ENCODE results near the gene ANKMY2.

Gene ANKMY2

DNA sequence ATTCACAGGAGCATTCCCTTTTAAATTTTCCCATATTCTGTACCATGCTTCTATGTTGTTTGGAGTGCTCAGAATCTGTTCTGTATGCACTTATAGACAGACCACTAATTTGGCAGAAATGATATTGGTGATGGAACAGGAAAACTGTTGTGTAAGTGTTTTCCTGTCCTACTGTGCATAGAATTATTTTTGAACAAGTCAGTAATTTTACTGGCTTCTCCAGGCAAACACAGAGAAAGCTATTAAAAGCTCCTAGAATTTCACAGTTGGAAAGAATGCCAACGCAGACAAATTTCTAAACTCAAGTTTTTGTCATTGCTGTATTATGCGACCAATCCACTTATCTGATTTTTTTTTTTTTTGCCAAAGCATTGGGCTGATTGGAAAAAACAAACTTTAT lies 55.7 kb downstream of the ANKMY2 start:
- Histone ChIP-seq H3K27me3 (ENCODE audit: control insufficient read depth in 1 of 2, insufficient read depth in 2 of 2, low read length in 2 of 2) (no peaks in the 10 kb centered on the region), H3K36me3 (ENCODE audit: insufficient read depth, low read length) (no peaks in the 10 kb centered on the region), H3K4me3 (ENCODE audit: low read depth in 1 of 2, low read length in 2 of 2) (no peak overlapping the region), H3K4me1 (ENCODE audit: insufficient read depth, low read length) (no peaks in the 10 kb centered on the region), H3K27ac (ENCODE audit: low read depth, low read length) (no peak overlapping the region), H3K9ac (ENCODE audit: low read length) (no peak overlapping the region), H3K9me3 (ENCODE audit: low read length) (no peaks in the 10 kb centered on the region)

- no peak overlapping the region for H3K4me3 ChIP-seq (ENCODE audit: low read depth in 1 of 2, low read length in 2 of 2)
- no peaks in the 10 kb centered on the region for H3K27me3 ChIP-seq (ENCODE audit: control insufficient read depth in 1 of 2, insufficient read depth in 2 of 2, low read length in 2 of 2)
- H3K4me1 ChIP-seq (ENCODE audit: insufficient read depth, low read length) = no peaks in the 10 kb centered on the region
- H3K36me3 ChIP-seq (ENCODE audit: insufficient read depth, low read length) = no peaks in the 10 kb centered on the region
- no peak overlapping the region for H3K9ac ChIP-seq (ENCODE audit: low read length)
- no peaks in the 10 kb centered on the region for H3K9me3 ChIP-seq (ENCODE audit: low read length)
- no peak overlapping the region for H3K27ac ChIP-seq (ENCODE audit: low read depth, low read length)
Measured at GRCh38 chr7:16587790-16588189, 57.8 kb downstream of the ANKMY2 start.

GRCh38 chr7:16587129-16587528 lies 58.4 kb downstream of the ANKMY2 start:
- no peaks in the 10 kb centered on the region for H3K4me1 ChIP-seq (ENCODE audit: insufficient read depth, low read length)
- no peaks in the 10 kb centered on the region for H3K9me3 ChIP-seq (ENCODE audit: low read length)
- H3K9ac ChIP-seq (ENCODE audit: low read length) = no peak overlapping the region
- no peaks in the 10 kb centered on the region for H3K27me3 ChIP-seq (ENCODE audit: control insufficient read depth in 1 of 2, insufficient read depth in 2 of 2, low read length in 2 of 2)
- H3K27ac ChIP-seq (ENCODE audit: low read depth, low read length) = no peak overlapping the region
- no peak overlapping the region for H3K4me3 ChIP-seq (ENCODE audit: low read depth in 1 of 2, low read length in 2 of 2)
- H3K36me3 ChIP-seq (ENCODE audit: insufficient read depth, low read length) = no peaks in the 10 kb centered on the region

DNA sequence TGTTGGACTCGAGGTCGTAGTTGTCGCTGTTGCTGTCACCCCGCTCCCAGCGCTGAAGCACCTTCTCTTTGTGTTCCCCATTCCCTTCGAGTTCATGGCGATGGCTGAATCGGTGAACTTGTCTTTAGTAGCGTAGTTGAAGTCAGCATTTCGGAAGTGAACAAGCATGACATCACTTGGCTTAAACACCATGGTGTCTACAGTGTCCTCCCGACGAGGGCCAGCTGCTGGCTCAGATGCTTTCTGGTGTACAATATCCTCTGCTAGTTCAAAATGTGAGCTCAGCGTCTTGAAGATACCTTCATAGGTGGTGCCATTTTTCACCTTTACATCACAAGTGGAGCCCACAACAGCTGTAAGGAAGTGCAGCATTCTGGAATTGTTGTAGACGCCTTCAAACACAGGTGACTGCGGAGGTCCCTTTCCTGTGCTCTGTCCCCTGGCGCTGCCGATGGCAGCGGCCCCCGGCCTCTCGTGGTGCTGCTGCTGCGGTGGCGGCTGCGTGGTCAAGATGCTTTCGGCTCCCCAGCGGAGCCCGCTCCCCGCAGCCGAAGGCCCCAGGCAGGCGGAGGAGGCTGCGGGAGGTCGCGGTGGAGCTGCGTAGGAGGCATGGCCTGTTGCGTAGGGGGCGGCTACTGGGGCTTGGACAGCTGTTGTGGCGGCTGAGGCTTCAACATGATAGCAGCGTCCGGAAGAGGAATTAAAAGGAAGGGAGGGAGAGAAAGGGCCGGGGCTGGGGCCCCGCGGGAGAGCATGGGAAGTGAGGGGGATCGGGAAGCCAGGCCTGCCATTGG lies 59.3 kb downstream of the ANKMY2 start:
- Histone ChIP-seq H3K27me3 (ENCODE audit: control insufficient read depth in 1 of 2, insufficient read depth in 2 of 2, low read length in 2 of 2) (no peaks in the 10 kb centered on the region), H3K27ac (ENCODE audit: low read depth, low read length) (no peak overlapping the region), H3K9me3 (ENCODE audit: low read length) (no peaks in the 10 kb centered on the region), H3K36me3 (ENCODE audit: insufficient read depth, low read length) (no peaks in the 10 kb centered on the region), H3K4me1 (ENCODE audit: insufficient read depth, low read length) (no peaks in the 10 kb centered on the region), H3K4me3 (ENCODE audit: low read depth in 1 of 2, low read length in 2 of 2) (no peak overlapping the region), H3K9ac (ENCODE audit: low read length) (no peak overlapping the region)

GRCh38 chr7:16585540-16585939 lies 60.0 kb downstream of the ANKMY2 start:
- no peaks in the 10 kb centered on the region for H3K9me3 ChIP-seq (ENCODE audit: low read length)
- no peak overlapping the region for H3K9ac ChIP-seq (ENCODE audit: low read length)
- H3K27ac ChIP-seq (ENCODE audit: low read depth, low read length) = no peak overlapping the region
- H3K36me3 ChIP-seq (ENCODE audit: insufficient read depth, low read length) = no peaks in the 10 kb centered on the region
- no peaks in the 10 kb centered on the region for H3K27me3 ChIP-seq (ENCODE audit: control insufficient read depth in 1 of 2, insufficient read depth in 2 of 2, low read length in 2 of 2)
- H3K4me3 ChIP-seq (ENCODE audit: low read depth in 1 of 2, low read length in 2 of 2) = no peak overlapping the region
- H3K4me1 ChIP-seq (ENCODE audit: insufficient read depth, low read length) = no peaks in the 10 kb centered on the region

DNA sequence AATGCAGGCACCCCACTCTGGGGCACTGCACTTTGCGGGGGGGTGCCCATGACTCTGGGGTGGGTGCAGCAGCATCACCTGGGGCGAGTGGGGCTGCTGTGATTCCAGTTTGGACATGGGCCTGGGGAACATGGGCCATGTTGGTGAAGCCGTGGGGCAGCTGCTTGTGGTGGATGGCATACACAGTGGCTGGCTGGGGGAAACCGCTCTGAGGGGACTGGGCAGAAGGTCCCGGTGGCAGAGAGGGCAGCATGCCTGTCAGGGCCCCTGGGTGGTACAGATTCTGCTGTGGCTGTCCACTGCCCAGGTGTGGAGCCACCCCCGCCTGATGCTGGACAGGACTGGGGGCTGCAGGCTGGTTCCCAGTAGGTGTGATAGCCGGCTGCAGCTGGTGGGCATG lies 61.7 kb downstream of the ANKMY2 start:
- H3K9me3 ChIP-seq (ENCODE audit: low read length) = no peaks in the 10 kb centered on the region
- no peaks in the 10 kb centered on the region for H3K4me1 ChIP-seq (ENCODE audit: insufficient read depth, low read length)
- H3K36me3 ChIP-seq (ENCODE audit: insufficient read depth, low read length) = no peaks in the 10 kb centered on the region
- no peak overlapping the region for H3K4me3 ChIP-seq (ENCODE audit: low read depth in 1 of 2, low read length in 2 of 2)
- H3K27me3 ChIP-seq (ENCODE audit: control insufficient read depth in 1 of 2, insufficient read depth in 2 of 2, low read length in 2 of 2) = no peaks in the 10 kb centered on the region
- H3K27ac ChIP-seq (ENCODE audit: low read depth, low read length) = no peak overlapping the region
- no peak overlapping the region for H3K9ac ChIP-seq (ENCODE audit: low read length)

GRCh38 chr7:16581286-16581685 lies 64.3 kb downstream of the ANKMY2 start:
- no peaks in the 10 kb centered on the region for H3K36me3 ChIP-seq (ENCODE audit: insufficient read depth, low read length)
- H3K4me1 ChIP-seq (ENCODE audit: insufficient read depth, low read length) = no peaks in the 10 kb centered on the region
- H3K4me3 ChIP-seq (ENCODE audit: low read depth in 1 of 2, low read length in 2 of 2) = no peak overlapping the region
- H3K27me3 ChIP-seq (ENCODE audit: control insufficient read depth in 1 of 2, insufficient read depth in 2 of 2, low read length in 2 of 2) = no peaks in the 10 kb centered on the region
- H3K9me3 ChIP-seq (ENCODE audit: low read length) = no peaks in the 10 kb centered on the region
- no peak overlapping the region for H3K27ac ChIP-seq (ENCODE audit: low read depth, low read length)
- no peak overlapping the region for H3K9ac ChIP-seq (ENCODE audit: low read length)

DNA sequence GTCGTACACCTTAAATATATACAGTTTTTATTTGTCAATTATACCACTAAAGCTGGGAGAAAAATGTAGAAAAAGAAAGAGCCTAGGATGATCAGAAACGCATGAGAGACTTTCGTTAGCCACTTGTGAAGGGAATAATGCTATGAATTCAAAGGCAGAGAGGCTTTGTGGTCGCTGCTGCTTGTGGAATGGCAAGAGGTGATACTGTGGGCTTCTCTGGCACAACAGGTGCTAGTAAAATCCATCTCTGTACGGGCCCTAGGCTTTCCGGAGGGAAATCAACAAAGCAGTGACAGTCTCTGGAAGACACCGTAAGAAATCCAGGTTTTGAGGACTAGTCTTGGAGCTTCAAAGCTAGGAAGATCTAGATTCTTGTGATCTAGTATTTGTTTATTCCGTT lies 66.3 kb downstream of the ANKMY2 start:
- no peak overlapping the region for H3K27ac ChIP-seq (ENCODE audit: low read depth, low read length)

DNA sequence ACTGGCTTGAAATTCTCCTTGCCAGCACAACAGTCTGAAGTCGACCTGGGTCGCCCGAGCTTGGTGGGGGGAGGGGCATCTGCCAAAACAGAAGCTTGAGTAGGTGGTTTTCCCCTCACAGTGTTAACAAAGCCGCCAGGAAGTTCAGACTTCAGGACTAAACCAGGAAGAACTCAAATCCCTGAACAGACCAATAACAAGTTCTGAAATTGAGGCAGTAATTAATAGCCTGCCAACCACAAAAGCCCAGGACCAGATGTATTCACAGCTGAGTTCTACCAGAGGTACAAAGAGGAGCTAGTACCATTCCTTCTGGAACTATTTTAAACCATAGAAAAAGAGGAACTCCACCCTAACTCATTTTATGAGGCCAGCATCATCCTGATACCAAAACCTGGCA lies 73.6 kb downstream of the ANKMY2 start:
- Histone ChIP-seq H3K4me1 (ENCODE audit: insufficient read depth, low read length) (no peaks in the 10 kb centered on the region), H3K27ac (ENCODE audit: low read depth, low read length) (no peak overlapping the region), H3K27me3 (ENCODE audit: control insufficient read depth in 1 of 2, insufficient read depth in 2 of 2, low read length in 2 of 2) (no peaks in the 10 kb centered on the region), H3K4me3 (ENCODE audit: low read depth in 1 of 2, low read length in 2 of 2) (no peak overlapping the region), H3K9me3 (ENCODE audit: low read length) (no peaks in the 10 kb centered on the region), H3K36me3 (ENCODE audit: insufficient read depth, low read length) (no peaks in the 10 kb centered on the region), H3K9ac (ENCODE audit: low read length) (no peak overlapping the region)

More for the DNA sequence above, 66.3 kb downstream of the ANKMY2 start:
- no peak overlapping the region for H3K9ac ChIP-seq (ENCODE audit: low read length)
- no peaks in the 10 kb centered on the region for H3K27me3 ChIP-seq (ENCODE audit: control insufficient read depth in 1 of 2, insufficient read depth in 2 of 2, low read length in 2 of 2)
- no peaks in the 10 kb centered on the region for H3K4me1 ChIP-seq (ENCODE audit: insufficient read depth, low read length)
- H3K4me3 ChIP-seq (ENCODE audit: low read depth in 1 of 2, low read length in 2 of 2) = no peak overlapping the region
- H3K36me3 ChIP-seq (ENCODE audit: insufficient read depth, low read length) = no peaks in the 10 kb centered on the region
- H3K9me3 ChIP-seq (ENCODE audit: low read length) = no peaks in the 10 kb centered on the region

- no peaks in the 10 kb centered on the region for H3K4me1 ChIP-seq (ENCODE audit: insufficient read depth, low read length)
- H3K27me3 ChIP-seq (ENCODE audit: control insufficient read depth in 1 of 2, insufficient read depth in 2 of 2, low read length in 2 of 2) = no peaks in the 10 kb centered on the region
- H3K9me3 ChIP-seq (ENCODE audit: low read length) = no peaks in the 10 kb centered on the region
- H3K36me3 ChIP-seq (ENCODE audit: insufficient read depth, low read length) = no peaks in the 10 kb centered on the region
- H3K27ac ChIP-seq (ENCODE audit: low read depth, low read length) = no peak overlapping the region
- no peak overlapping the region for H3K4me3 ChIP-seq (ENCODE audit: low read depth in 1 of 2, low read length in 2 of 2)
- H3K9ac ChIP-seq (ENCODE audit: low read length) = no peak overlapping the region
Measured at GRCh38 chr7:16564909-16565426, 80.6 kb downstream of the ANKMY2 start.

DNA sequence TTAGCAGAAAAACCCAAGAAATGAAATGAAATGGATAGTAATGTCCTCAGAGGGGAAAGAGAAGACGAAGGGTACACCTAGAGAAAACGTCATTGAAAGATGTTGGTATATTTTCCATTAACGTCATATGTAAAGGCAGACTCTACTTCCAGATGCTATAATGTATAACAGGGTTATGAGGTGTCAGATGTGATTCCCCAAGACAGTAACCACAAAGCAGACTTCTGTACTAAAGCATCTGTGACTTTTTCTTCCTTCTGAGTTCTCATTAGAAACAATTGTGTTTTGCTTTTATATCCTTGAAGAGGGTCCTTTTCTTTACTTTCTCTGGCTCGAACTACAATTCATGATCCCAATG lies 81.6 kb downstream of the ANKMY2 start:
- H3K27me3 ChIP-seq (ENCODE audit: control insufficient read depth in 1 of 2, insufficient read depth in 2 of 2, low read length in 2 of 2) = no peaks in the 10 kb centered on the region
- H3K4me3 ChIP-seq (ENCODE audit: low read depth in 1 of 2, low read length in 2 of 2) = no peak overlapping the region
- no peak overlapping the region for H3K9ac ChIP-seq (ENCODE audit: low read length)
- H3K36me3 ChIP-seq (ENCODE audit: insufficient read depth, low read length) = no peaks in the 10 kb centered on the region
- H3K4me1 ChIP-seq (ENCODE audit: insufficient read depth, low read length) = no peaks in the 10 kb centered on the region
- no peak overlapping the region for H3K27ac ChIP-seq (ENCODE audit: low read depth, low read length)
- no peaks in the 10 kb centered on the region for H3K9me3 ChIP-seq (ENCODE audit: low read length)
